ENCODE results near the gene SPTSSA.
"Not testable (repeated sequence)": the region's sequence is repeated elsewhere in the genome, so short reads cannot be mapped to it uniquely, and the experiment has no call there.

Gene SPTSSA

DNA sequence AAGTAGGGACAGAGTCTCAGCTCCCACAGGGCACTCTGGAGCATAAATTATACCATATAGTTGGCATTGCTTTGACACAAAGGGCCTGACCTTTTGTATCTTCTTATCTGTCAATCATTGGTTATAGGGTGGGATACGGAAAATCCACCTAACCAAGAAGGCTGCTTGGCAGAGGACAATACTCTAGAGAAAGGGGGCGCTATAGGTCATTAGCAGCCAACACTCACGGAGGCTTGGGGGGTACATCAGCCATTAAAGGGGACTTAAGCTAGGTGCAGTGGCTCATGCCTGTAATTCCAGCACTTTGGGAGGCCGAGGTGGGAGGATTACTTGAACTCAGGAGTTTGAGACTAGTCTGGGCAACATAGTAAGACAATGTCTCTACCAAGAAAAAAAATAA lies 22.9 kb downstream of the SPTSSA start:
- TF ChIP-seq, protein P1, sequence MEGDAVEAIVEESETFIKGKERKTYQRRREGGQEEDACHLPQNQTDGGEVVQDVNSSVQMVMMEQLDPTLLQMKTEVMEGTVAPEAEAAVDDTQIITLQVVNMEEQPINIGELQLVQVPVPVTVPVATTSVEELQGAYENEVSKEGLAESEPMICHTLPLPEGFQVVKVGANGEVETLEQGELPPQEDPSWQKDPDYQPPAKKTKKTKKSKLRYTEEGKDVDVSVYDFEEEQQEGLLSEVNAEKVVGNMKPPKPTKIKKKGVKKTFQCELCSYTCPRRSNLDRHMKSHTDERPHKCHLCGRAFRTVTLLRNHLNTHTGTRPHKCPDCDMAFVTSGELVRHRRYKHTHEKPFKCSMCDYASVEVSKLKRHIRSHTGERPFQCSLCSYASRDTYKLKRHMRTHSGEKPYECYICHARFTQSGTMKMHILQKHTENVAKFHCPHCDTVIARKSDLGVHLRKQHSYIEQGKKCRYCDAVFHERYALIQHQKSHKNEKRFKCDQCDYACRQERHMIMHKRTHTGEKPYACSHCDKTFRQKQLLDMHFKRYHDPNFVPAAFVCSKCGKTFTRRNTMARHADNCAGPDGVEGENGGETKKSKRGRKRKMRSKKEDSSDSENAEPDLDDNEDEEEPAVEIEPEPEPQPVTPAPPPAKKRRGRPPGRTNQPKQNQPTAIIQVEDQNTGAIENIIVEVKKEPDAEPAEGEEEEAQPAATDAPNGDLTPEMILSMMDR (conservative IDR thresholded peaks at IDR 0.05; ENCODE audit: low read depth, low read length): no peak
- DNase-seq (ENCODE audit: low read depth): no peak
- no peak overlapping the region for H3K4me3 ChIP-seq (ENCODE audit: low read depth, low read length)

GRCh38 chr14:34438438-34438837 lies 23.6 kb downstream of the SPTSSA start:
- no peak overlapping the region for H3K4me3 ChIP-seq (ENCODE audit: low read depth, low read length)
- TF ChIP-seq, protein P1 (conservative IDR thresholded peaks at IDR 0.05; ENCODE audit: low read depth, low read length): no peak
- DNase-seq (ENCODE audit: low read depth): no peak

DNA sequence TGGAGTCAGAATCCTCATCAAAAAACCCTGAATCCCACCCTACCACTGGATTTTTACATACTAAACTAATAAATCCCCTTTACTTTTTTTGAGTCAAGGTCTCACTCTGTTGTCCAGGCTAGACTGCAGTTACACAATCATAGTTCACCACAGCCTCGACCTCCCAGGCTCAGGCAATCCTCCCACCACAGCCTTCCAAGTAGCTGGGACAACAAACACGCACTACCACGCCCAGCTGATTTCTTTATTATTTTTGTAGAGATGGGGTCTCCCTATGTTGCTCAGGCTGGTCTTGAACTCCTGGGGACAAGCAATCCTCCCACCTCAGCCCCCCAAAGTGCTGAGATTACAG lies 24.3 kb downstream of the SPTSSA start:
- DNase-seq (ENCODE audit: low read depth): no peak
- H3K4me3 ChIP-seq (ENCODE audit: low read depth, low read length): no peak overlapping the region
- TF ChIP-seq, protein P1 (conservative IDR thresholded peaks at IDR 0.05; ENCODE audit: low read depth, low read length): no peak

GRCh38 chr14:34436960-34437728 lies 24.9 kb downstream of the SPTSSA start:
- TF ChIP-seq, protein P1 (conservative IDR thresholded peaks at IDR 0.05; ENCODE audit: low read depth, low read length): no peak

GRCh38 chr14:34436118-34436905 lies 25.7 kb downstream of the SPTSSA start:
- TF ChIP-seq, protein P1 (conservative IDR thresholded peaks at IDR 0.05; ENCODE audit: low read depth, low read length): no peak
- DNase-seq (ENCODE audit: low read depth): peak; percentile 93
- H3K4me3 ChIP-seq (ENCODE audit: low read depth, low read length): no peak overlapping the region

More at GRCh38 chr14:34436960-34437728, 24.9 kb downstream of the SPTSSA start:
- DNase-seq (ENCODE audit: low read depth): peak; percentile 41
- H3K4me3 ChIP-seq (ENCODE audit: low read depth, low read length): no peak overlapping the region

DNA sequence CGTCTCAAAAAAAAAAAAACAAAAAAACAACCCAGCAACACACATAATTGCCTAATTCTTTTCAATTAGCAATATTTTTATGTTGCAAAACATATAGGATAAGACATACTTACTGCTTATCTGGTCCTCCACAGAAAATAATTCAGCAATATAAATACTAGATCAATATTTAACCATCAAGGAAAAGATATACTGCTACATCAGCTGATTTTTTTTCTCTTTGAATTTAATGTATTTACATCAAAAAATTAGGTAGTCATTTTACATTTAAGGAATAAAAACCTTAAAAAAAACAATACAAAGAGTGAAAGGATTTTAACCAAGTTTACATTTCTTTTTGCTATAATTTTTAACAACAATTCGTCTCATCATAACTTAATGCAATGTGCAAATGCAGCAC lies 28.1 kb downstream of the SPTSSA start:
- DNase-seq (ENCODE audit: low read depth): no peak
- H3K4me3 ChIP-seq (ENCODE audit: low read depth, low read length): no peak overlapping the region
- TF ChIP-seq, protein P1 (conservative IDR thresholded peaks at IDR 0.05; ENCODE audit: low read depth, low read length): no peak

- not testable (repeated sequence) for H3K4me3 ChIP-seq (ENCODE audit: low read depth, low read length)
Observed at GRCh38 chr14:34428102-34428466, 34.0 kb downstream of the SPTSSA start.

More at GRCh38 chr14:34428102-34428466, 34.0 kb downstream of the SPTSSA start:
- DNase-seq (ENCODE audit: low read depth): not testable (repeated sequence)
